HG02759 (cell line): ENCODE measurements around the gene OR11H7.
"Not testable (repeated sequence)": the region's sequence is repeated elsewhere in the genome, so short reads cannot be mapped to it uniquely, and the experiment has no call there.

Experiments used
- ATAC-seq: cut with Tn5 transposase; IDR thresholded peaks from one replicate; pipeline ENCODE4 v1.9.1; 2021; ENCODE audit warnings: mild to moderate bottlenecking, moderate library complexity; ENCODE audit not compliant: unreplicated experiment

The OR11H7 gene

GRCh38 chr14:20277409-20277808 lies 48.6 kb downstream of the OR11H7 start:
- no peak for ATAC-seq

- ATAC-seq: no peak
These were observed 49.6 kb downstream of the OR11H7 start for GRCh38 chr14:20278414-20278813.

GRCh38 chr14:20280265-20280664 lies 51.5 kb downstream of the OR11H7 start:
- ATAC-seq: not testable (repeated sequence)
